Suprapubic skin (tissue), 4 donors: Measurements from ENCODE around the gene CERS3.

ENCODE experiments used
- EP300 ChIP-seq: sonication (generic); formaldehyde crosslinking; IDR thresholded peaks from one replicate; pipeline ENCODE4 v1.6.1; 2017; ENCODE audit warnings: antibody characterized with exemption
- POLR2A ChIP-seq, 2 donors: fragments of 450-650 bp; IDR thresholded peaks; one replicate each; pipeline ENCODE4 v1.6.1; 2017; ENCODE audit warnings: antibody characterized with exemption in 2 of 2, mild to moderate bottlenecking in 2 of 2, moderate library complexity in 2 of 2
- POLR2AphosphoS5 ChIP-seq, 3 donors: sonication (generic); formaldehyde crosslinking; IDR thresholded peaks; one replicate each; pipeline ENCODE4 v1.6.1; 2017; ENCODE audit warnings: antibody characterized with exemption in 3 of 3
- TF ChIP-seq, protein P1 (sequence below), 2 donors: fragments of 200-600 bp in 1 of 2; fragments of 450-650 bp in 1 of 2; sonication (generic) in 1 of 2; IDR thresholded peaks; one replicate each; pipeline ENCODE4 v1.5.1; 2016 to 2019; ENCODE audit warnings: antibody characterized with exemption in 2 of 2, mild to moderate bottlenecking in 1 of 2, moderate library complexity in 1 of 2

GRCh38 chr15:100537331-100537730 lies 8.6 kb upstream of the CERS3 start:
- TF ChIP-seq POLR2AphosphoS5 (IDR thresholded peaks at IDR 0.05) (no peak), POLR2A (IDR thresholded peaks at IDR 0.05) (no peak), EP300 (no peak)
- TF ChIP-seq, protein P1, sequence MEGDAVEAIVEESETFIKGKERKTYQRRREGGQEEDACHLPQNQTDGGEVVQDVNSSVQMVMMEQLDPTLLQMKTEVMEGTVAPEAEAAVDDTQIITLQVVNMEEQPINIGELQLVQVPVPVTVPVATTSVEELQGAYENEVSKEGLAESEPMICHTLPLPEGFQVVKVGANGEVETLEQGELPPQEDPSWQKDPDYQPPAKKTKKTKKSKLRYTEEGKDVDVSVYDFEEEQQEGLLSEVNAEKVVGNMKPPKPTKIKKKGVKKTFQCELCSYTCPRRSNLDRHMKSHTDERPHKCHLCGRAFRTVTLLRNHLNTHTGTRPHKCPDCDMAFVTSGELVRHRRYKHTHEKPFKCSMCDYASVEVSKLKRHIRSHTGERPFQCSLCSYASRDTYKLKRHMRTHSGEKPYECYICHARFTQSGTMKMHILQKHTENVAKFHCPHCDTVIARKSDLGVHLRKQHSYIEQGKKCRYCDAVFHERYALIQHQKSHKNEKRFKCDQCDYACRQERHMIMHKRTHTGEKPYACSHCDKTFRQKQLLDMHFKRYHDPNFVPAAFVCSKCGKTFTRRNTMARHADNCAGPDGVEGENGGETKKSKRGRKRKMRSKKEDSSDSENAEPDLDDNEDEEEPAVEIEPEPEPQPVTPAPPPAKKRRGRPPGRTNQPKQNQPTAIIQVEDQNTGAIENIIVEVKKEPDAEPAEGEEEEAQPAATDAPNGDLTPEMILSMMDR (IDR thresholded peaks at IDR 0.05), result no peak
